ENCODE data around the gene KCNE4.

DNA sequence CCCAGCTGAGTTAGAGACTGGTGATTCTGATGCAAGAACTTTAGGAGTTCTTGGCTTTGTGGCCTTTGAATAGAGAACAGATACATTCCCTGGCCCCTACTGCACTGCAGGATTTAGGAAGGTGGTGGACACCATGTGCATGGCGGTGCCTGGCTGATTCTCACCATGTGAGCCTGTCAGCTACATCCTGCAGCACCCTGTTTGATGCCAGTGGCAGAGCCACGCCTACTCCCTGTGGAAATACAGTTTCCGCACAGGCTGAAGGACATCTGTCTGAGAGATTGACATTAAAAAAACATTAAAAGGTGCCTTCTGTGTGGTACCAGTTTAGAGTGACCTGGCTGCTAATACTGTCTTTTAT is 50.0 kb downstream of the KCNE4 start:
- TF ChIP-seq, protein P1, sequence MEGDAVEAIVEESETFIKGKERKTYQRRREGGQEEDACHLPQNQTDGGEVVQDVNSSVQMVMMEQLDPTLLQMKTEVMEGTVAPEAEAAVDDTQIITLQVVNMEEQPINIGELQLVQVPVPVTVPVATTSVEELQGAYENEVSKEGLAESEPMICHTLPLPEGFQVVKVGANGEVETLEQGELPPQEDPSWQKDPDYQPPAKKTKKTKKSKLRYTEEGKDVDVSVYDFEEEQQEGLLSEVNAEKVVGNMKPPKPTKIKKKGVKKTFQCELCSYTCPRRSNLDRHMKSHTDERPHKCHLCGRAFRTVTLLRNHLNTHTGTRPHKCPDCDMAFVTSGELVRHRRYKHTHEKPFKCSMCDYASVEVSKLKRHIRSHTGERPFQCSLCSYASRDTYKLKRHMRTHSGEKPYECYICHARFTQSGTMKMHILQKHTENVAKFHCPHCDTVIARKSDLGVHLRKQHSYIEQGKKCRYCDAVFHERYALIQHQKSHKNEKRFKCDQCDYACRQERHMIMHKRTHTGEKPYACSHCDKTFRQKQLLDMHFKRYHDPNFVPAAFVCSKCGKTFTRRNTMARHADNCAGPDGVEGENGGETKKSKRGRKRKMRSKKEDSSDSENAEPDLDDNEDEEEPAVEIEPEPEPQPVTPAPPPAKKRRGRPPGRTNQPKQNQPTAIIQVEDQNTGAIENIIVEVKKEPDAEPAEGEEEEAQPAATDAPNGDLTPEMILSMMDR (IDR thresholded peaks at IDR 0.05; ENCODE audit: low read depth, low read length): no peak
- no peak for TF ChIP-seq POLR2A (IDR thresholded peaks at IDR 0.05; ENCODE audit: extremely low read depth, insufficient read length)
- TF ChIP-seq, protein P2, sequence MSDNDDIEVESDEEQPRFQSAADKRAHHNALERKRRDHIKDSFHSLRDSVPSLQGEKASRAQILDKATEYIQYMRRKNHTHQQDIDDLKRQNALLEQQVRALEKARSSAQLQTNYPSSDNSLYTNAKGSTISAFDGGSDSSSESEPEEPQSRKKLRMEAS (IDR thresholded peaks at IDR 0.05; ENCODE audit: low read depth, low read length): no peak
- TF ChIP-seq MYC (IDR thresholded peaks at IDR 0.05; ENCODE audit: low read depth, low read length): no peak

Measured in NB4 (cell line).